Ovary (tissue), 9 donors: ENCODE results near the gene FCRL5. TPM values are rescaled to one million over a fixed set of nuclear protein-coding genes. Genes with fewer than 3 reads are reported as not detected.
"Not testable (repeated sequence)": the region's sequence is repeated elsewhere in the genome, so short reads cannot be mapped to it uniquely, and the experiment has no call there.

Experiments
- DNase-seq, 5 donors: peaks; one replicate each; pipeline ENCODE4 v3.0.0-alpha.2; 2019 to 2020
- H3K27ac ChIP-seq, 2 donors: fragments of 200-600 bp; one replicate each; pipeline versions ENCODE4 v1.5.1 to v1.8.0; 2019 to 2022
- H3K27me3 ChIP-seq: fragments of 200-600 bp; one replicate; pipeline ENCODE4 v1.8.0; 2022
- H3K36me3 ChIP-seq: fragments of 200-600 bp; sonication (generic); one replicate; pipeline ENCODE4 v1.5.1; 2019
- H3K4me1 ChIP-seq: one replicate; pipeline ENCODE4 v1.8.1; 2013; ENCODE audit warnings: mild to moderate bottlenecking, moderate library complexity; ENCODE audit not compliant: insufficient read depth
- H3K4me3 ChIP-seq: fragments of 200-600 bp; sonication (generic); one replicate; pipeline ENCODE4 v1.5.1; 2017
- H3K9me3 ChIP-seq, 2 donors: fragments of 200-600 bp in 1 of 2; sonication (generic) in 1 of 2; one replicate each; pipeline versions ENCODE4 v1.5.1 to v1.8.1; 2013 to 2019; ENCODE audit warnings: mild to moderate bottlenecking in 1 of 2, moderate library complexity in 1 of 2
- CTCF ChIP-seq, 3 donors: fragments of 450-650 bp in 2 of 3; fragments of 200-600 bp in 1 of 3; IDR thresholded peaks; one replicate each; pipeline versions ENCODE4 v1.5.1 to v1.8.0; 2016 to 2022; ENCODE audit warnings: antibody characterized with exemption in 3 of 3, mild to moderate bottlenecking in 1 of 3
- EP300 ChIP-seq: sonication (generic); formaldehyde crosslinking; IDR thresholded peaks from one replicate; pipeline ENCODE4 v1.6.1; 2017; ENCODE audit warnings: antibody characterized with exemption
- POLR2A ChIP-seq: fragments of 450-650 bp; IDR thresholded peaks from one replicate; pipeline ENCODE4 v1.6.1; 2017; ENCODE audit warnings: antibody characterized with exemption, mild to moderate bottlenecking, moderate library complexity
- WGBS, 3 donors: extraction: QIAGEN DNeasy Blood & Tissue Kit in 1 of 3; methylation state at CpG; one replicate each; pipeline versions ENCODE4 v1.1.5 to v1.1.7; 2013 to 2017; 5-methylcytosine and 5-hydroxymethylcytosine counted together
- intact Hi-C, 4 donors: fragments of 100-400 bp; cut with DNase I; formaldehyde crosslinking; loops; one replicate each; pipeline versions ENCODE4 v1.11.0 to v1.15.1; 2022 to 2023
- polyA plus RNA-seq, 2 donors: library from polyadenylated mRNA; stranded (reverse); fragments of 200-250 nt in 1 of 2; fragments of 350-450 nt in 1 of 2; fragmentation: Illumina TruSeq in 1 of 2; extraction: RNeasy Lipid Tissue Mini Kit (QIAGEN cat#74804) in 1 of 2; gene quantifications; one replicate each; pipeline ENCODE4 v1.2.3, GENCODE V29; 2013 to 2014
- total RNA-seq, 7 donors: library from RNA; depleted of rRNA in 2 of 7; stranded (reverse); fragments of >200 nt in 2 of 7; fragmentation: NEBNext Ultra II Directional in 3 of 7; extraction: Animal tissue kit (Norgen Biotek cat#: 25700) in 3 of 7; gene quantifications; one replicate each; pipeline versions ENCODE4 v1.1.0 to v1.2.4, GENCODE V29; 2016 to 2023
- donor health status: DM: no; HTN: no; CAD: no; lungs with moderate emphysema.
- donor health status: DM: no; HTN: no; CAD: no.
- donor health status: Bipolar disorder and iron deficiency.
- donor health status: DM: yes; HTN: yes; CAD: no.
- donor health status: DM: no; HTN: no; CAD: no.
- donor health status: DM: yes; HTN: yes; CAD: no.

Gene FCRL5
- total and polyA plus RNA-seq, 9 donors = 0.10 to 1.2 (median 0.23) TPM; not detected in 2

GRCh38 chr1:157566484-157567300 is 14.4 kb upstream of the FCRL5 start:
- Histone ChIP-seq H3K27me3 (no peaks in the 10 kb centered on the region), H3K4me3 (no peak overlapping the region), H3K9me3 (no peaks in the 10 kb centered on the region), H3K4me1 (no peaks in the 10 kb centered on the region), H3K27ac (no peak overlapping the region), H3K36me3 (no peaks in the 10 kb centered on the region)
- WGBS, 3 donors = 71 to 86% (median 79%) methylated on average over 14 of the region's 14 CpGs
- no peak for DNase-seq
- no peak for TF ChIP-seq POLR2A
- no peak for TF ChIP-seq EP300
- TF ChIP-seq CTCF (IDR thresholded peaks at IDR 0.05) = no peak
- intact Hi-C loops = no loop called here

GRCh38 chr1:157562515-157562914 is 10.2 kb upstream of the FCRL5 start:
- WGBS, 3 donors = 16 to 31% (median 18%) methylated on average over 2 of the region's 2 CpGs
- DNase-seq = no peak
- Histone ChIP-seq H3K36me3 (no peaks in the 10 kb centered on the region), H3K4me1 (no peaks in the 10 kb centered on the region), H3K27ac (no peak overlapping the region), H3K4me3 (no peak overlapping the region), H3K27me3 (no peaks in the 10 kb centered on the region), H3K9me3 (no peaks in the 10 kb centered on the region)
- intact Hi-C loops = no loop called here
- TF ChIP-seq CTCF (IDR thresholded peaks at IDR 0.05) (no peak), EP300 (no peak), POLR2A (no peak)

GRCh38 chr1:157558119-157558518 is 5.8 kb upstream of the FCRL5 start:
- TF ChIP-seq CTCF (IDR thresholded peaks at IDR 0.05) (no peak), POLR2A (no peak), EP300 (no peak)

GRCh38 chr1:157548081-157548480 is 4.2 kb downstream of the FCRL5 start:
- intact Hi-C loops = not testable (repeated sequence)
- 62 to 75% (median 64%) methylated on average over 1 of the region's 1 CpG for WGBS, 3 donors

More at GRCh38 chr1:157558119-157558518, 5.8 kb upstream of the FCRL5 start:
- Histone ChIP-seq H3K9me3 (no peaks in the 10 kb centered on the region), H3K27me3 (no peaks in the 10 kb centered on the region), H3K4me3 (no peak overlapping the region), H3K27ac (no peak overlapping the region), H3K36me3 (no peaks in the 10 kb centered on the region), H3K4me1 (no peaks in the 10 kb centered on the region)
- intact Hi-C loops = no loop called here
- WGBS, 3 donors = 65 to 73% (median 71%) methylated on average over 2 of the region's 2 CpGs
- DNase-seq = no peak

GRCh38 chr1:157542676-157543075 is 9.6 kb downstream of the FCRL5 start:
- TF ChIP-seq POLR2A (no peak), EP300 (no peak), CTCF (IDR thresholded peaks at IDR 0.05) (no peak)
- Histone ChIP-seq H3K4me3 (no peak overlapping the region), H3K9me3 (no peaks in the 10 kb centered on the region), H3K4me1 (no peaks in the 10 kb centered on the region), H3K27ac (no peak overlapping the region), H3K36me3 (no peaks in the 10 kb centered on the region), H3K27me3 (no peaks in the 10 kb centered on the region)
- WGBS, 3 donors = 72 to 74% (median 72%) methylated on average over 6 of the region's 6 CpGs
- no peak for DNase-seq
- intact Hi-C loops = no loop called here

More at GRCh38 chr1:157548081-157548480, 4.2 kb downstream of the FCRL5 start:
- H3K27ac ChIP-seq, H3K36me3 ChIP-seq, H3K27me3 ChIP-seq, H3K4me1 ChIP-seq, DNase-seq, H3K9me3 ChIP-seq, H3K4me3 ChIP-seq: not testable (repeated sequence)
